ENCODE measurements around the gene TESMIN. TPM values are rescaled to one million over a fixed set of nuclear protein-coding genes. Genes with fewer than 3 reads are reported as not detected.

The TESMIN gene
- total RNA-seq, 6 experiments from 2014 or later, result 3.9 to 6.1 (median 5.0) TPM

DNA sequence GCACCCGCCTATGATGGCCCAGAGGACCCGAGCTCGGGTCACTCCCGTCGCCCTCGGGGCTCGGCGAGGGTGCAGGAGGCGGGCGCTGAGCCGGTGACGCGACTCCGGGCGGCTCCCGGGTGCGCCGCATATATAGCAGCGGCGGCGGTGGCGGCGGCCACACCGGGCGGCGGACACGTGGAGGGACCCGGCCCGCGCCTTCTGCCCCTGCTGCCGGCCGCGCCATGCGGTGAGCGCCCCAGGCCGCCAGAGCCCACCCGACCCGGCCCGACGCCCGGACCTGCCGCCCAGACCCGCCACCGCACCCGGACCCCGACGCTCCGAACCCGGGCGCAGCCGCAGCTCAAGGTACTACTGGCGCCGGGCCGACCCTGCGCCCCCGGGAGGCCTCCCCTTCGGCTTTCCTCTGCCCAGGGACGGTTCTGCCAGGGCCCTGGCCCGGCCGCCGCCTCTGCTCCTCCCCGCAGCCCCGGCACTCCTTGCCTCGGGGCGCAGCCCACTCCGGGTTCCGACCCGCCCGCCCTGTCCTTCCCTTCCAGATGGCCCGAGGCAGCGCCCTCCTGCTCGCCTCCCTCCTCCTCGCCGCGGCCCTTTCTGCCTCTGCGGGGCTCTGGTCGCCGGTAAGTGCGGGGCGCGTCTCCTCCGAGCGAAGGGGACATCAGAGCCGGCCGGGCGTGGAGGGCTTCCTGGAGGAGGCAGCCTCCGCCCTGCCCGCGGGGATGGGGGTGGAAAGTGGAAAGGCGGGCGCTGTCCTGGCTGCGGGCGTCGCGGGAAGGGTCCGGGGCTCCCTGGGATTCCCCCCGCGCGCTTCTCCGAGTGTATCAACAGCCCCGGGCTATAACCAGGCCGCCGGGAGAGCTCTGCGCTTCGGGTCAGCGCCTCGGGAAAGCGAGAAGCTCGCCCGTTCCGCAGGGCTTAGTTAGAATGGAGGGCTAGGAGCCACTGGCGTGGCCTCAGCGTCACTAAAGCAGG is 66.6 kb downstream of the TESMIN start, which contains the start of gene GAL:
TSS of gene GAL (plus strand) at position 160 of the 972 bp plus-strand sequence. CDS start at position 540, 380 bp downstream.
- H3K9me3 Mint-ChIP-seq, result no peaks in the 10 kb centered on the region
- H3K27ac Mint-ChIP-seq, result no peak within 1 kb of the TSS
- H3K36me3 Mint-ChIP-seq (ENCODE audit: low read depth), result no peaks in the 10 kb centered on the region
- H3K27me3 Mint-ChIP-seq (ENCODE audit: insufficient read depth), result peaks cover 32% of the 10 kb centered on the region
- TF ChIP-seq, protein P1, sequence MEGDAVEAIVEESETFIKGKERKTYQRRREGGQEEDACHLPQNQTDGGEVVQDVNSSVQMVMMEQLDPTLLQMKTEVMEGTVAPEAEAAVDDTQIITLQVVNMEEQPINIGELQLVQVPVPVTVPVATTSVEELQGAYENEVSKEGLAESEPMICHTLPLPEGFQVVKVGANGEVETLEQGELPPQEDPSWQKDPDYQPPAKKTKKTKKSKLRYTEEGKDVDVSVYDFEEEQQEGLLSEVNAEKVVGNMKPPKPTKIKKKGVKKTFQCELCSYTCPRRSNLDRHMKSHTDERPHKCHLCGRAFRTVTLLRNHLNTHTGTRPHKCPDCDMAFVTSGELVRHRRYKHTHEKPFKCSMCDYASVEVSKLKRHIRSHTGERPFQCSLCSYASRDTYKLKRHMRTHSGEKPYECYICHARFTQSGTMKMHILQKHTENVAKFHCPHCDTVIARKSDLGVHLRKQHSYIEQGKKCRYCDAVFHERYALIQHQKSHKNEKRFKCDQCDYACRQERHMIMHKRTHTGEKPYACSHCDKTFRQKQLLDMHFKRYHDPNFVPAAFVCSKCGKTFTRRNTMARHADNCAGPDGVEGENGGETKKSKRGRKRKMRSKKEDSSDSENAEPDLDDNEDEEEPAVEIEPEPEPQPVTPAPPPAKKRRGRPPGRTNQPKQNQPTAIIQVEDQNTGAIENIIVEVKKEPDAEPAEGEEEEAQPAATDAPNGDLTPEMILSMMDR (IDR thresholded peaks at IDR 0.05), result no peak
- peaks cover 12% of the 10 kb centered on the region; the same call in 1 of the 2 replicates for H3K4me1 Mint-ChIP-seq (ENCODE audit: low read depth)
- DNase-seq, result no peak
- no peak within 1 kb of the TSS for H3K4me3 Mint-ChIP-seq

DNA sequence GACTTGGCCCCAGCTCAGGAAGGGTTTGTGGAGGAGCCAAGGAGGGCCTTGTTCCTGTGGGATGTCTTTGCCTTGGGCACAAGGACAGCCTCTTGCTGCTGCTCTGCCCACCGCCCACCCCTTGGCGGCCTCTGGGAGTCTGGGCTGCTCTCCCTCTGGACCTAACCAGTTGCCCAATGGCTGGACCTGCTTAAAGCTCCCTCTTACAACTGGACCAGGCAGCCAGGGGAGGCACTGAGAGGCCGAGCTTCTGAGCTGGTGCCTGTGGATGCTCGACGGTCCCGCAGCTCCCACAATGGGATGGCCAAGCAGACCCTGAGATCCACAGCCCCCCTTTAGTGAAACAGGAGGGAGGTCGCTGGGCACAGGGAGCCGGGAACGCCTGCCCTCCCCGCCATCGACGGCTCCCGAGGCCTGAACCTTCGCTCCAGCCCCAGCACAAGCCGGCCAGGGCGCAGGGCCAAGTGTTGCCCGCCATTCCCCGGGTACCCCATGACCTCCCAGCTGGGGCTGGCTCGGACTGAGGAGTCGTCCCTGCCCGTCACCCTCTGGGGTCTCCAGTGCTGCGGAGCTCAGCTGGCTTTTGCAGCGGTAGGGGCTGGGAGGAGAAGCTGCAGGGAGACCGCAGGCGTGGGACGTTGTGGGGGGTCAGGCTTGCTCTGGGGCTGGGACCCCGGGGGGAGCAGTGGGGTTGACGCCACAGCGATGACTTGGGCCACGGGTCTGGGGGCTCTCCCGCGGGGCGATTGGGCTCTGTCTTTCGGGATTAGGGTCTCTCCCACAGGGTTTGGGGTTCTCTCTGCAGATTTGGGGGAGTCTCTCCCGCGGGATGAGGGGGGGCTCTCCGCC is 67.6 kb downstream of the TESMIN start:
- H3K27me3 Mint-ChIP-seq (ENCODE audit: insufficient read depth), result peaks cover 30% of the 10 kb centered on the region
- TF ChIP-seq, protein P1 (IDR thresholded peaks at IDR 0.05), result no peak

DNA sequence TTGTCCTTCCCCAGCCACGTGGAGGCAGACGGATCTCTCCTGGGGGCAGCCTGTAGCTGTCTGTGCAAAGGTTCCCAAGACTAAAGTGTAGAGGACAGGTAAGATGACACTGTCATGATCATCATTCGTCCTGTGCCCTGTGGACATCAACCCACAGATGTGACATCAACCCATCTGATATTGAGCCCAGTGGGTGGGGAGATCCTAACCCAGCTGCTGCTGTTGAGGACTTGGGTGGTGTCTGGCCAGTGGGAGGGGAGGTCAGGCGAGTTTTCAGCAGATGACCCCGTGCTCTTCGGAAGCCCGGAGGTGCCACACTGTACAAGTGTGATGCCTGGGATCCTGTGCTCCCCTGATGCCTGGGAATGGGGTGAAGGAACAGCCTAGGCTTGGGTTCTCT is 68.2 kb downstream of the TESMIN start:
- no peak for DNase-seq
- Mint-ChIP-seq H3K36me3 (ENCODE audit: low read depth) (no peaks in the 10 kb centered on the region), H3K27me3 (ENCODE audit: insufficient read depth) (peaks cover 26% of the 10 kb centered on the region), H3K9me3 (no peaks in the 10 kb centered on the region), H3K4me1 (ENCODE audit: low read depth) (peaks cover 12% of the 10 kb centered on the region; the same call in 1 of the 2 replicates), H3K4me3 (no peak overlapping the region), H3K27ac (no peak overlapping the region)
- TF ChIP-seq, protein P1 (IDR thresholded peaks at IDR 0.05), result no peak

More for the DNA sequence above, 67.6 kb downstream of the TESMIN start:
- H3K27ac Mint-ChIP-seq, result no peak overlapping the region
- H3K36me3 Mint-ChIP-seq (ENCODE audit: low read depth), result no peaks in the 10 kb centered on the region
- no peaks in the 10 kb centered on the region for H3K9me3 Mint-ChIP-seq
- DNase-seq, result no peak
- H3K4me1 Mint-ChIP-seq (ENCODE audit: low read depth), result peaks cover 12% of the 10 kb centered on the region; the same call in 1 of the 2 replicates
- no peak overlapping the region for H3K4me3 Mint-ChIP-seq

DNA sequence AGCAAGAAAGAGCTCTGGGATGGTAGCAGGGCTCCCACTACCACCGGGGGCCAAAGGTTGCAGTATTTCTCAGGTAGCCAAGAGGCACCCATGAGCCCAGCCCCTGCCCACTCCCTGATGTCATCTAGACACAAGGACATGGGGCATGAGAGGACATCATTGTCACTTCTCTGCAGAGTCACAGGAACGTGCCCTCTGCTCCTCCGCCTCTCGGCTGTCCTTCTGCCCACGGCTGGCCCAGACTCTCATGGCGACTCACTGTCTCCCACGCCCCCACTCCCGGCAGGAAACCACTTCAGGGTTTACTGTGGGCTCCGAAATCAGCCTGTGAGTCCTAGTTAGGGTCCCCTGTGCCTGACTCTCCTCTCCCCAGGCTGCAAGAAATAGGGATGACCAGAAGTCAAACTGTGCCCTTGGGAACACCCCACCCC is 68.8 kb downstream of the TESMIN start:
- no peak overlapping the region for H3K27ac Mint-ChIP-seq
- DNase-seq, result no peak
- H3K36me3 Mint-ChIP-seq (ENCODE audit: low read depth), result no peaks in the 10 kb centered on the region
- peaks cover 23% of the 10 kb centered on the region for H3K27me3 Mint-ChIP-seq (ENCODE audit: insufficient read depth)
- H3K4me1 Mint-ChIP-seq (ENCODE audit: low read depth), result peaks cover 13% of the 10 kb centered on the region
- no peak overlapping the region for H3K4me3 Mint-ChIP-seq
- H3K9me3 Mint-ChIP-seq, result no peaks in the 10 kb centered on the region
- TF ChIP-seq, protein P1 (IDR thresholded peaks at IDR 0.05), result no peak

DNA sequence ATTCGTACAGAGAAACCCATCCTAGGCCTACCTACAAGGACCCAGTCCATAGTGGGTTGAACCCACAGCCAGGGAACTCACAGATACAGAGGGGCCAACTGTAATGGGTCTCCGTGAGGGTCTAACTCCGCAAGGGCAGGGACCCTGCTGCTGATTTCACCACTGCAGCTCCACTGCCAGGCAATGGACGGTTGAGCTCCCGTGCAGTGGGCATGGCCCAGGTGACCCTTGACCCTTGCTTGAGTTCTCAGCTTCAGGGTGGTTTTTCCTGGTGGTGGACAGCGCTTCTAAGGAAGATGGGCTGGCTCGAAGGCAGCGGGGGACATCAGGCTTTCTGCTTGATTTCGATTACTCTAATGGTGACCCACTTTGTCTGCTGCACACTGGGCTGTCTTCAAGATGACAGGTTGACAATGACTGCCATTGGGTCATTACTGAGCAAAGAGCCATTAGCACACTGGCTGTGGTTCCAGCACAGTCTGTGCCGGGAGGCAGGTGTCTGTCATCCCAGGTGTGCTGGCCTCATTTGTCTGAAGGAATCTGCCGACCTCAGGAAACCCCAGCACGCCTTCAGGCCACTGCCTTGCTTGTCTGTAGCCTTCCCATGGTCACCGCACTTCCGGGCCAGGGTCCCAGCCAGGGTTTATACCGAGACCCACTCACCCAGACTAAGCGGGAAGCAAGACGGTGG is 70.6 kb downstream of the TESMIN start:
- H3K36me3 Mint-ChIP-seq (ENCODE audit: low read depth), result no peaks in the 10 kb centered on the region
- TF ChIP-seq, protein P1 (IDR thresholded peaks at IDR 0.05), result no peak
- no peak overlapping the region for H3K4me3 Mint-ChIP-seq
- H3K27ac Mint-ChIP-seq, result no peak overlapping the region
- H3K27me3 Mint-ChIP-seq (ENCODE audit: insufficient read depth), result peaks cover 10% of the 10 kb centered on the region
- peaks cover 24% of the 10 kb centered on the region for H3K4me1 Mint-ChIP-seq (ENCODE audit: low read depth)
- no peak for DNase-seq
- no peaks in the 10 kb centered on the region for H3K9me3 Mint-ChIP-seq
